ENCODE data around the gene DPP6.

The DPP6 gene

GRCh38 chr7:154832557-154833138 lies 780.5 kb downstream of the DPP6 start:
- H3K27me3 ChIP-seq (ENCODE audit: control insufficient read depth, insufficient read depth, low read length): 0 out of 2 replicates have a peak, but pooled peaks cover 14% of the 10 kb centered on the region
- no peak overlapping the region for H3K9ac ChIP-seq (ENCODE audit: low read length)
- H3K27ac ChIP-seq (ENCODE audit: low read depth, low read length): no peak overlapping the region
- no peaks in the 10 kb centered on the region for H3K9me3 ChIP-seq (ENCODE audit: control insufficient read depth, insufficient read depth, low read depth, low read length)
- no peaks in the 10 kb centered on the region for H3K36me3 ChIP-seq (ENCODE audit: control insufficient read depth, insufficient read depth, low read length)
- H3K4me1 ChIP-seq (ENCODE audit: control insufficient read depth, insufficient read depth, low read length): no peaks in the 10 kb centered on the region
- no peak overlapping the region for H3K4me3 ChIP-seq (ENCODE audit: low read depth, low read length)

DNA sequence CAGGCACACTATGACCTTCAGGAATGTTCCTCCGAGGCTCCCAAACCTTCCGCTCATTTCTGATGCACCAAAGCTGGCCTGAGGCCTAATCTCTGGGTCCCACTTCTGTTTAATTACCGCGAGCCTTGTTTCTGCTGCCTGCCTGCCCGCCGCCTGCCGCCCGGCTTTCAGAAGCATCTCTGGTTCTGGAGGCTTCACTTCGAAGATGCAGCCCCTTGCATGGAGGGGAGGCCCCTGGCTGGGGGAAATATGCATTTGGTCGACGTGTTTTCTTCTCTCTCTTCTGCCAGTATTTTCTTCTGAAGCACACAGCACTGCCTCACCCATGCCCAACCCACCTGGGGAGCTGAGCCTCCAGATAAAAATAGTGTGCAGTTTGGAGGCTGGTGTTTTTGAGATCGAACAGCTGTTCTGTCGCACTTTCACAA lies 783.8 kb downstream of the DPP6 start:
- no peaks in the 10 kb centered on the region for H3K36me3 ChIP-seq (ENCODE audit: control insufficient read depth, insufficient read depth, low read length)
- H3K27me3 ChIP-seq (ENCODE audit: control insufficient read depth, insufficient read depth, low read length): 0 out of 2 replicates have a peak, but pooled peaks cover under 1% of the 10 kb centered on the region
- H3K4me3 ChIP-seq (ENCODE audit: low read depth, low read length): no peak overlapping the region
- H3K27ac ChIP-seq (ENCODE audit: low read depth, low read length): no peak overlapping the region
- no peaks in the 10 kb centered on the region; the same call in 1 of the 2 replicates for H3K4me1 ChIP-seq (ENCODE audit: control insufficient read depth, insufficient read depth, low read length)
- no peak overlapping the region for H3K9ac ChIP-seq (ENCODE audit: low read length)
- no peaks in the 10 kb centered on the region for H3K9me3 ChIP-seq (ENCODE audit: control insufficient read depth, insufficient read depth, low read depth, low read length)

GRCh38 chr7:154837087-154837486 lies 784.9 kb downstream of the DPP6 start:
- Histone ChIP-seq H3K4me1 (ENCODE audit: control insufficient read depth, insufficient read depth, low read length) (no peaks in the 10 kb centered on the region; the same call in 1 of the 2 replicates), H3K4me3 (ENCODE audit: low read depth, low read length) (no peak overlapping the region), H3K36me3 (ENCODE audit: control insufficient read depth, insufficient read depth, low read length) (no peaks in the 10 kb centered on the region), H3K27me3 (ENCODE audit: control insufficient read depth, insufficient read depth, low read length) (no peaks in the 10 kb centered on the region), H3K27ac (ENCODE audit: low read depth, low read length) (no peak overlapping the region), H3K9ac (ENCODE audit: low read length) (no peak overlapping the region), H3K9me3 (ENCODE audit: control insufficient read depth, insufficient read depth, low read depth, low read length) (no peaks in the 10 kb centered on the region)

GRCh38 chr7:154837622-154838021 lies 785.4 kb downstream of the DPP6 start:
- Histone ChIP-seq H3K36me3 (ENCODE audit: control insufficient read depth, insufficient read depth, low read length) (no peaks in the 10 kb centered on the region), H3K4me3 (ENCODE audit: low read depth, low read length) (no peak overlapping the region), H3K9ac (ENCODE audit: low read length) (no peak overlapping the region), H3K4me1 (ENCODE audit: control insufficient read depth, insufficient read depth, low read length) (no peaks in the 10 kb centered on the region; the same call in 1 of the 2 replicates), H3K27ac (ENCODE audit: low read depth, low read length) (no peak overlapping the region), H3K9me3 (ENCODE audit: control insufficient read depth, insufficient read depth, low read depth, low read length) (no peaks in the 10 kb centered on the region), H3K27me3 (ENCODE audit: control insufficient read depth, insufficient read depth, low read length) (no peaks in the 10 kb centered on the region)

DNA sequence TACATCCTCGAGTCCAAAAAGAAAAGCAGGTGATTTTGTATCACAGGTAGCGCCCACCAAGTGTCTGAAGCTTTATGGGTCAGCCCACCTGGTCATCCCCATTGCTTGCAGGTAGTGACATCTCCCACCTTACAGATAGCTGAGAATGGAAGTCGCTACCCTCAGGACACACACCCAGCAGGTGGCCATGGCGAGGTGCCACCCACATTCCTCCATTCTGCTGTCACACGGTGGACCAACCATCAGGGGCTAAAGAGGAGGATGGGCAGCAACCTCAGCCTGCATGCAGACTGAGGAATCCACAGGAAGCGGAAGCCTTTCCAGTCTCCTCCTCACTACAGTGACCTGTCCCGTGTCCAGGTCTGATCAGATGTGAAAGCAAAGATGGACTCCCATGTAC lies 787.9 kb downstream of the DPP6 start:
- H3K27ac ChIP-seq (ENCODE audit: low read depth, low read length): no peak overlapping the region
- H3K27me3 ChIP-seq (ENCODE audit: control insufficient read depth, insufficient read depth, low read length): no peaks in the 10 kb centered on the region
- no peaks in the 10 kb centered on the region; the same call in 1 of the 2 replicates for H3K4me1 ChIP-seq (ENCODE audit: control insufficient read depth, insufficient read depth, low read length)
- no peaks in the 10 kb centered on the region for H3K9me3 ChIP-seq (ENCODE audit: control insufficient read depth, insufficient read depth, low read depth, low read length)
- H3K9ac ChIP-seq (ENCODE audit: low read length): no peak overlapping the region
- no peaks in the 10 kb centered on the region for H3K36me3 ChIP-seq (ENCODE audit: control insufficient read depth, insufficient read depth, low read length)
- H3K4me3 ChIP-seq (ENCODE audit: low read depth, low read length): no peak overlapping the region

GRCh38 chr7:154841731-154842331 lies 789.6 kb downstream of the DPP6 start:
- no peaks in the 10 kb centered on the region for H3K27me3 ChIP-seq (ENCODE audit: control insufficient read depth, insufficient read depth, low read length)
- H3K9me3 ChIP-seq (ENCODE audit: control insufficient read depth, insufficient read depth, low read depth, low read length): no peaks in the 10 kb centered on the region
- no peak overlapping the region for H3K27ac ChIP-seq (ENCODE audit: low read depth, low read length)
- H3K9ac ChIP-seq (ENCODE audit: low read length): no peak overlapping the region
- H3K4me3 ChIP-seq (ENCODE audit: low read depth, low read length): no peak overlapping the region
- no peaks in the 10 kb centered on the region for H3K36me3 ChIP-seq (ENCODE audit: control insufficient read depth, insufficient read depth, low read length)
- H3K4me1 ChIP-seq (ENCODE audit: control insufficient read depth, insufficient read depth, low read length): no peaks in the 10 kb centered on the region; the same call in 1 of the 2 replicates

DNA sequence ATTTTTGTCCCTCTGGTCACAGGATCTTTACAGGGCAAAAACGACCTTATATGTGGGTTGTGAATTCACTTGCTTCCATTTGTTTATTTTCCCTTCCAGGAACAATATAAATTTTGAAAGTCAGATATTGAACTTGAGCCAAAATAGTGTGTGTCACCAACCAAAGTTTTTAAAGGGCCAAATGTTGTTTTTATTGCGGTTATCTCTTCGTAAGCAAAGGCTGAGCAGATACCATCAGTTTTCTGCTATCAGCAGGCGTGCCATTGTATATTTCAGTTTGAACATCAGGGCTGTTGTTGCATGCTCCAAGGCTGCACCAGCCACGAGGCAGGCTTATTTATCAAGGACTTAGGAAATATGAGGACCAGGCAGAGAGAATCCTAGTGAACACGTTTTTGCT lies 790.4 kb downstream of the DPP6 start:
- Histone ChIP-seq H3K27ac (ENCODE audit: low read depth, low read length) (no peak overlapping the region), H3K36me3 (ENCODE audit: control insufficient read depth, insufficient read depth, low read length) (no peaks in the 10 kb centered on the region), H3K4me1 (ENCODE audit: control insufficient read depth, insufficient read depth, low read length) (no peaks in the 10 kb centered on the region; the same call in 1 of the 2 replicates), H3K4me3 (ENCODE audit: low read depth, low read length) (no peak overlapping the region), H3K9me3 (ENCODE audit: control insufficient read depth, insufficient read depth, low read depth, low read length) (no peaks in the 10 kb centered on the region), H3K9ac (ENCODE audit: low read length) (no peak overlapping the region), H3K27me3 (ENCODE audit: control insufficient read depth, insufficient read depth, low read length) (no peaks in the 10 kb centered on the region)

- no peaks in the 10 kb centered on the region; the same call in 1 of the 2 replicates for H3K4me1 ChIP-seq (ENCODE audit: control insufficient read depth, insufficient read depth, low read length)
- no peaks in the 10 kb centered on the region for H3K36me3 ChIP-seq (ENCODE audit: control insufficient read depth, insufficient read depth, low read length)
- H3K27ac ChIP-seq (ENCODE audit: low read depth, low read length): no peak overlapping the region
- H3K4me3 ChIP-seq (ENCODE audit: low read depth, low read length): no peak overlapping the region
- H3K27me3 ChIP-seq (ENCODE audit: control insufficient read depth, insufficient read depth, low read length): no peaks in the 10 kb centered on the region
- 0 out of 2 replicates have a peak, but pooled peaks cover 3% of the 10 kb centered on the region for H3K9me3 ChIP-seq (ENCODE audit: control insufficient read depth, insufficient read depth, low read depth, low read length)
- H3K9ac ChIP-seq (ENCODE audit: low read length): no peak overlapping the region
These were observed 791.6 kb downstream of the DPP6 start for GRCh38 chr7:154843670-154844237.

DNA sequence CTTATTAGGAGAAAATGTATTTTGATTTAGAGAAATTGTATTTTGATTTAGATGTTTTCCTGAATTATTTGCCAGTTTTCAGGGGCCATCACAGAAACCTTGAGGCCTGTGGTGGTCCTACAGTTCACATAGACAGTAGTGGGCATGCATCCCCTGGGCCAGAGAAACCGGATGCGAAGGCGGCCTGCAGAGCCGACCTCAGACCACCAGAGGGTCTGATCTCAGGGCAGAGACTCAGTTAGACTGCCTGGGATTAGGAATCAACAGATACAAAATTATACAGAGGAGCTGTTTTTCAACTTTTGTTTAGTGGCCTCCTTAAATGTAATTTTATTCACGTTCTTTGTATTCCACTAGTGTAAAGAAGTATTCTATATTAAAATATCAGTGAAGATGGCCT lies 792.3 kb downstream of the DPP6 start:
- H3K36me3 ChIP-seq (ENCODE audit: control insufficient read depth, insufficient read depth, low read length): no peaks in the 10 kb centered on the region
- no peak overlapping the region for H3K9ac ChIP-seq (ENCODE audit: low read length)
- no peaks in the 10 kb centered on the region; the same call in 1 of the 2 replicates for H3K4me1 ChIP-seq (ENCODE audit: control insufficient read depth, insufficient read depth, low read length)
- H3K27ac ChIP-seq (ENCODE audit: low read depth, low read length): no peak overlapping the region
- H3K27me3 ChIP-seq (ENCODE audit: control insufficient read depth, insufficient read depth, low read length): no peaks in the 10 kb centered on the region
- H3K4me3 ChIP-seq (ENCODE audit: low read depth, low read length): no peak overlapping the region
- H3K9me3 ChIP-seq (ENCODE audit: control insufficient read depth, insufficient read depth, low read depth, low read length): 0 out of 2 replicates have a peak, but pooled peaks cover 3% of the 10 kb centered on the region

DNA sequence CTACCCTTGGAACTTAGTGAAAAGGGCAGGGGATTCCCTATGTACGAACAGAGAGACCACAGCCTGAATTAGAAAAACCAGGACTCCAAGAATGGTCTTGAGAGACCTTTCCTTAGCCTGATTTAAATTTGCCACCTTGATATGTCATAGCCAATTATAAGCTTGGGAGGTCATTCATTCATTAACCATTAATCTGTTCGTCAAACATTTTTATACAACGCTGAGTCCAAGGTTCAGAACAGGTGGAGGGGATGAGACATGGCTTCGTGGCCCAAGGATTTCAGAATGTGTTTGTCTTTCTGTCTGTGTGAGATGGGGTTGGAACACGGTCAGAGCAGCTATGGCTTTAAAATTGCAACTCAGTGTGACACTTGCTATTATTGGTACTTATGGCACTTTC lies 792.8 kb downstream of the DPP6 start:
- no peak overlapping the region for H3K27ac ChIP-seq (ENCODE audit: low read depth, low read length)
- H3K4me3 ChIP-seq (ENCODE audit: low read depth, low read length): no peak overlapping the region
- no peaks in the 10 kb centered on the region; the same call in 1 of the 2 replicates for H3K4me1 ChIP-seq (ENCODE audit: control insufficient read depth, insufficient read depth, low read length)
- H3K27me3 ChIP-seq (ENCODE audit: control insufficient read depth, insufficient read depth, low read length): no peaks in the 10 kb centered on the region
- 0 out of 2 replicates have a peak, but pooled peaks cover 6% of the 10 kb centered on the region for H3K9me3 ChIP-seq (ENCODE audit: control insufficient read depth, insufficient read depth, low read depth, low read length)
- no peak overlapping the region for H3K9ac ChIP-seq (ENCODE audit: low read length)
- H3K36me3 ChIP-seq (ENCODE audit: control insufficient read depth, insufficient read depth, low read length): no peaks in the 10 kb centered on the region

DNA sequence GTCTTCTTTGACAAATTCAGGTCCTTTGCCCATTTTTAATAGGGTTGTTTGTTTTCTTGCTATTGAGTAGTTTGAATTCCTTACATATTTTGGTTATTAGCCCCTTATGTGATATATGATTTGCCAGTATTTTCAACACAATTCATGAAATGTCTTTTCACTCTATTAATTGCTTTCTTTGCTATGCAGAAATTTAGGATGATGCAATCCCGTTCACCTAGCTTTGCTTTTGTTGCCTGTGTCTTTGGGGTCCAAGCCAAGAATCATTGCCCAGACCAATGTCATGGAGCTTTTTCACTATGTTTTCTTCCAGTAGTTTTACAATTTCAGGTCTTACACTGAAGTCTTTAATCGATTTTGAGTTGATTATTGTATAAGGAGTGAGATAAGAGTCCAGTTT lies 796.3 kb downstream of the DPP6 start:
- Histone ChIP-seq H3K4me3 (ENCODE audit: low read depth, low read length) (no peak overlapping the region), H3K9me3 (ENCODE audit: control insufficient read depth, insufficient read depth, low read depth, low read length) (peaks cover 22% of the 10 kb centered on the region), H3K9ac (ENCODE audit: low read length) (no peak overlapping the region), H3K36me3 (ENCODE audit: control insufficient read depth, insufficient read depth, low read length) (no peaks in the 10 kb centered on the region), H3K27me3 (ENCODE audit: control insufficient read depth, insufficient read depth, low read length) (no peaks in the 10 kb centered on the region), H3K4me1 (ENCODE audit: control insufficient read depth, insufficient read depth, low read length) (no peaks in the 10 kb centered on the region), H3K27ac (ENCODE audit: low read depth, low read length) (no peak overlapping the region)
